ENCODE results near the gene MYH7. TPM values are rescaled to one million over a fixed set of nuclear protein-coding genes. Genes with fewer than 3 reads are reported as not detected.

The MYH7 gene
- total RNA-seq, 5 donors from 2014 or later (not counting 1 experiment from before 2014, with no cell fraction given) = not detected

GRCh38 chr14:23416801-23417200 is 18.7 kb downstream of the MYH7 start:
- Histone ChIP-seq H3K36me3 (ENCODE audit: control insufficient read depth in 2 of 2, extremely low read depth in 1 of 2, insufficient read depth in 1 of 2, low read length in 1 of 2) (no peaks in the 10 kb centered on the region), H3K4me1 (ENCODE audit: control insufficient read depth in 1 of 2, extremely low read depth in 1 of 2, insufficient read depth in 2 of 2, low read length in 2 of 2) (no peaks in the 10 kb centered on the region), H3K4me3 (ENCODE audit: control insufficient read depth in 1 of 2, extremely low read depth in 1 of 2, low read length in 1 of 2) (no peak overlapping the region), H3K9me3 (no peaks in the 10 kb centered on the region), H3K27ac (ENCODE audit: low read length) (no peak overlapping the region), H3K27me3 (replicated peaks in 1 of 2; ENCODE audit: control insufficient read depth in 2 of 2, extremely low read depth in 1 of 2, insufficient read depth in 2 of 2, low read length in 1 of 2) (peaks cover 0 to 35% of the 10 kb centered on the region in 2 experiments)
- POLR2A ChIA-PET = no interaction called here
- ATAC-seq (replicated peaks in 1 of 4) (no peak), DNase-seq (no peak)
- peaks cover 9 to 19% of the 10 kb centered on the region in 2 donors for H3K27me3 Mint-ChIP-seq
- H3K27ac Mint-ChIP-seq = no peak overlapping the region
- CTCF ChIA-PET = interaction anchor here in 1 of 2 donors (0.6 kb wide), 1 partner anchor 17 kb away, joined by 3 read pairs; no protein-coding TSS in a partner anchor
- no peaks in the 10 kb centered on the region for H3K36me3 Mint-ChIP-seq
- no peaks in the 10 kb centered on the region for H3K4me1 Mint-ChIP-seq
- 93% methylated on average over 10 of the region's 11 CpGs for WGBS (ENCODE audit: insufficient coverage)
- no peak overlapping the region for H3K4me3 Mint-ChIP-seq
- no peaks in the 10 kb centered on the region for H3K9me3 Mint-ChIP-seq

GRCh38 chr14:23415821-23416778 is 19.4 kb downstream of the MYH7 start:
- H3K36me3 Mint-ChIP-seq = no peaks in the 10 kb centered on the region
- Histone ChIP-seq H3K36me3 (ENCODE audit: control insufficient read depth in 2 of 2, extremely low read depth in 1 of 2, insufficient read depth in 1 of 2, low read length in 1 of 2) (no peaks in the 10 kb centered on the region), H3K4me3 (ENCODE audit: control insufficient read depth in 1 of 2, extremely low read depth in 1 of 2, low read length in 1 of 2) (no peak overlapping the region), H3K4me1 (ENCODE audit: control insufficient read depth in 1 of 2, extremely low read depth in 1 of 2, insufficient read depth in 2 of 2, low read length in 2 of 2) (no peaks in the 10 kb centered on the region), H3K27ac (ENCODE audit: low read length) (no peak overlapping the region), H3K9me3 (no peaks in the 10 kb centered on the region), H3K27me3 (replicated peaks in 1 of 2; ENCODE audit: control insufficient read depth in 2 of 2, extremely low read depth in 1 of 2, insufficient read depth in 2 of 2, low read length in 1 of 2) (peaks cover 0 to 35% of the 10 kb centered on the region in 2 experiments)
- ChIA-PET POLR2A (interaction anchor here in 1 of 2 donors (0.5 kb wide), 1 partner anchor 8 kb away, joined by 3 read pairs; no protein-coding TSS in a partner anchor), CTCF (no interaction called here)
- no peak for DNase-seq
- 76% methylated on average over 13 of the region's 21 CpGs for WGBS (ENCODE audit: insufficient coverage)
- no peaks in the 10 kb centered on the region for H3K4me1 Mint-ChIP-seq
- H3K4me3 Mint-ChIP-seq = no peak overlapping the region
- peaks cover 10 to 19% of the 10 kb centered on the region in 2 donors for H3K27me3 Mint-ChIP-seq
- no peaks in the 10 kb centered on the region for H3K9me3 Mint-ChIP-seq
- no peak overlapping the region for H3K27ac Mint-ChIP-seq
- ATAC-seq (replicated peaks in 1 of 4) = no peak

DNA sequence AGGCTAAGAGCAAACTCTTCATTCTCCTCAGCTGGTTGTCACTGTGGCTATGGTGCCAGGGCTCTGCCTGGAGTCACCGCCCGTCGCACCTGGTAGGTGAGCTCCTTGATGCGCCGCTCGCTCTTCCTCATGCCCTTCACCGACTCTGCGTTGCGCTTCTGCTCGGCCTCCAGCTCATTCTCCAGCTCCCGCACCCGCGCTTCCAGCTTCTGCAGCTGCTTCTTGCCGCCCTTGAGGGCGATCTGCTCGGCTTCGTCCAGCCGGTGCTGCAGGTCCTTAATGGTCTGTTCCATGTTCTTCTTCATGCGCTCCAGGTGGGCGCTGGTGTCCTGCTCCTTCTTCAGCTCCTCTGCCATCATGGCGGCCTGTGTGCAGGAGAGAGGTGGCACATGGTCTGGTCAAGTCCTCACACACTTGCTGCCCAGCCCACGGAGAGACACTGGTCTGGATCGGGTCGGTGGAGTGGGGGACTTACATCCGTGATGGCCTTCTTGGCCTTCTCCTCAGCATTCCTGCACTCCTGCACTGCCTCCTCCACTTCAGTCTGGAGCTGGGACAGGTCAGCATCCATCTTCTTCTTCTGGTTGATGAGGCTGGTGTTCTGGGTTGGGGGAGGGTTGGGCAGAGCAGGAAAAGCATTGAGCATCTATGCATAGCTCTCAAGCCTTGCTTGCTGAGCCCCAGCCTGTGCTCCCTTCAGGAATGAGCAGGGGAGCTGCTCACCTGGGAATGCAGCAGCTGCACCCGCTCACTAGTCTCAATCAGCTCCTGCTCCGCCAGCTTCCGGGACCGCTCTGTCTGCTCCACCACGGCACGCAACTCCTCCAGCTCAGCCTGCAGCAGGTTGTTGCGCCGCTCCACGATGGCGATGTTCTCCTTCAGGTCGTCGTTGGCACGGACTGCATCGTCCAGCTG is 20.3 kb downstream of the MYH7 start:
- no peaks in the 10 kb centered on the region for H3K4me1 ChIP-seq (ENCODE audit: control insufficient read depth in 1 of 2, extremely low read depth in 1 of 2, insufficient read depth in 2 of 2, low read length in 2 of 2)
- Mint-ChIP-seq H3K4me3 (no peak overlapping the region), H3K27me3 (peaks cover 10 to 17% of the 10 kb centered on the region in 2 donors), H3K9me3 (no peaks in the 10 kb centered on the region), H3K4me1 (no peaks in the 10 kb centered on the region), H3K27ac (no peak overlapping the region), H3K36me3 (no peaks in the 10 kb centered on the region)
- ChIA-PET CTCF (no interaction called here), POLR2A (interaction anchor here in 1 of 2 donors (0.5 kb wide), 1 partner anchor 9 kb away, joined by 3 read pairs; no protein-coding TSS in a partner anchor)
- H3K36me3 ChIP-seq (ENCODE audit: control insufficient read depth in 2 of 2, extremely low read depth in 1 of 2, insufficient read depth in 1 of 2, low read length in 1 of 2) = no peaks in the 10 kb centered on the region
- ATAC-seq (replicated peaks in 1 of 4) = no peak
- H3K27me3 ChIP-seq (replicated peaks in 1 of 2; ENCODE audit: control insufficient read depth in 2 of 2, extremely low read depth in 1 of 2, insufficient read depth in 2 of 2, low read length in 1 of 2) = peaks cover 0 to 42% of the 10 kb centered on the region in 2 experiments
- no peak overlapping the region for H3K4me3 ChIP-seq (ENCODE audit: control insufficient read depth in 1 of 2, extremely low read depth in 1 of 2, low read length in 1 of 2)
- no peaks in the 10 kb centered on the region for H3K9me3 ChIP-seq
- no peak for DNase-seq
- WGBS (ENCODE audit: insufficient coverage) = 88% methylated on average over 35 of the region's 39 CpGs
- no peak overlapping the region for H3K27ac ChIP-seq (ENCODE audit: low read length)

DNA sequence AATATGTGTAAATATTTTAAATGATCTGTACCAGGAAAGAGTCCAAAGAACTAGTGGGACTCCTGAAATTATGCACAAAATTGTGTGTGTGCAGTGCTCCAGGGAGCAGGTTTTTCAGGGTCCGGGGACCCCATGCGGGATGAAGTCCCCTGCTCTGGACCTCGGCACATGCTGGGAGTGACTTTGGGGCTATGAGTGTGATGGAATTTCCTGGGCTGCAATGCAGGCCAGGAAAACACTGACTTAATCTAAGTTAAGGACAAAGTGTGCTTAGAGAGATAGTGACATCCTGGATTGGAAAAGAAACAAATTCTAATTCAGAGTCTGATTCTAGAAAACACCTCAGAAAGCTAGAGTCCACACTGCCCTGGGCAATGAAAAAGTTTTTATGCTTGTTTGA is 21.2 kb downstream of the MYH7 start:
- Histone ChIP-seq H3K36me3 (ENCODE audit: control insufficient read depth in 2 of 2, extremely low read depth in 1 of 2, insufficient read depth in 1 of 2, low read length in 1 of 2) (no peaks in the 10 kb centered on the region), H3K4me1 (ENCODE audit: control insufficient read depth in 1 of 2, extremely low read depth in 1 of 2, insufficient read depth in 2 of 2, low read length in 2 of 2) (no peaks in the 10 kb centered on the region), H3K27me3 (replicated peaks in 1 of 2; ENCODE audit: control insufficient read depth in 2 of 2, extremely low read depth in 1 of 2, insufficient read depth in 2 of 2, low read length in 1 of 2) (peaks cover 0 to 44% of the 10 kb centered on the region in 2 experiments), H3K27ac (ENCODE audit: low read length) (no peak overlapping the region), H3K4me3 (ENCODE audit: control insufficient read depth in 1 of 2, extremely low read depth in 1 of 2, low read length in 1 of 2) (no peak overlapping the region), H3K9me3 (no peaks in the 10 kb centered on the region)
- Mint-ChIP-seq H3K27me3 (peaks cover 10 to 12% of the 10 kb centered on the region in 2 donors), H3K9me3 (no peaks in the 10 kb centered on the region), H3K4me1 (no peaks in the 10 kb centered on the region), H3K27ac (no peak overlapping the region), H3K4me3 (no peak overlapping the region), H3K36me3 (no peaks in the 10 kb centered on the region)
- WGBS (ENCODE audit: insufficient coverage) = 72% methylated on average over 3 of the region's 3 CpGs
- ATAC-seq (replicated peaks in 1 of 4) = no peak
- ChIA-PET POLR2A (no interaction called here), CTCF (no interaction called here)
- no peak for DNase-seq

DNA sequence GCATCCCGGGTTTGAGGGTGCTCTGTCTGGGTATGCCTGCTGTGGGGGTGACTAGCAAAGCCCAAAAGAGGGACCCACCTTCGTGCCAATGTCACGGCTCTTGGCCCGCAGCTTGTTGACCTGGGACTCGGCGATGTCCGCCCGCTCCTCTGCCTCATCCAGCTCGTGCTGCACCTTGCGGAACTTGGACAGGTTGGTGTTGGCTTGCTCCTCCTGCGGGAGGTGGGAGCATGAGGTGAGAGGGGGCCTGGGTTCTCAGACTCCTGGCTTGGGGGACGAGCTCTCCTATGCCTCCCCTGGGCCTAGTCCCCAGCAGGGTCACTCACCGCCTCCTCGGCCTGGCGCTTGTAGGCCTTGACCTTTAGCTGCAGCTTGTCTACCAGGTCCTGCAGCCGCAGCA is 21.8 kb downstream of the MYH7 start:
- 87% methylated on average over 12 of the region's 16 CpGs for WGBS (ENCODE audit: insufficient coverage)
- DNase-seq (no peak), ATAC-seq (replicated peaks in 1 of 4) (no peak)
- H3K27ac ChIP-seq (ENCODE audit: low read length) = no peak overlapping the region
- H3K4me1 ChIP-seq (ENCODE audit: control insufficient read depth in 1 of 2, extremely low read depth in 1 of 2, insufficient read depth in 2 of 2, low read length in 2 of 2) = no peaks in the 10 kb centered on the region
- Mint-ChIP-seq H3K9me3 (no peaks in the 10 kb centered on the region), H3K4me1 (no peaks in the 10 kb centered on the region), H3K27ac (no peak overlapping the region), H3K27me3 (peaks cover 12 to 14% of the 10 kb centered on the region in 2 donors), H3K36me3 (no peaks in the 10 kb centered on the region), H3K4me3 (no peak overlapping the region)
- H3K27me3 ChIP-seq (replicated peaks in 1 of 2; ENCODE audit: control insufficient read depth in 2 of 2, extremely low read depth in 1 of 2, insufficient read depth in 2 of 2, low read length in 1 of 2) = peaks cover 0 to 41% of the 10 kb centered on the region in 2 experiments
- no peaks in the 10 kb centered on the region for H3K9me3 ChIP-seq
- ChIA-PET CTCF (no interaction called here), POLR2A (no interaction called here)
- no peak overlapping the region for H3K4me3 ChIP-seq (ENCODE audit: control insufficient read depth in 1 of 2, extremely low read depth in 1 of 2, low read length in 1 of 2)
- no peaks in the 10 kb centered on the region for H3K36me3 ChIP-seq (ENCODE audit: control insufficient read depth in 2 of 2, extremely low read depth in 1 of 2, insufficient read depth in 1 of 2, low read length in 1 of 2)

Data from T-cell (primary cell).